T-cell (primary cell): Measurements from ENCODE around the gene PRDM11. TPM values are rescaled to one million over a fixed set of nuclear protein-coding genes. Genes with fewer than 3 reads are reported as not detected.

Source experiments
- ATAC-seq, 4 experiments: fragments of 200-7000 bp in 3 of 4; fragments of 150-1000 bp in 1 of 4; cut with Tn5 transposase; replicated peaks in 1 of 4; 1 replicate in 3 of 4; 2 replicates in 1 of 4; pipeline ENCODE4 v1.10.0; 2021; ENCODE audit warnings: moderate library complexity in 3 of 4, mild to moderate bottlenecking in 2 of 4, moderate number of reproducible peaks in 1 of 4
- CTCF ChIA-PET, 2 donors: fragments of 300-600 bp; sonication (Branson Sonifier 250); formaldehyde crosslinking; loops; one replicate each; lab custom pipeline; 2022; ENCODE audit warnings: antibody characterized with exemption in 2 of 2; lab: Charles Lee
- POLR2A ChIA-PET, 2 donors: fragments of 300-600 bp; sonication (Branson Sonifier 250); formaldehyde crosslinking; loops; one replicate each; lab custom pipeline; 2022; ENCODE audit warnings: antibody characterized with exemption in 2 of 2; lab: Charles Lee
- DNase-seq, 35 experiments: peaks; one replicate each; pipeline versions ENCODE4 v3.0.0 to v3.0.0-alpha.2; 2013 to 2023
- H3K27ac ChIP-seq: one replicate; pipeline ENCODE4 v1.5.1; 2013; ENCODE audit warnings: low read length
- H3K27me3 ChIP-seq, 2 experiments: replicated peaks in 1 of 2; 1 replicate in 1 of 2; 2 replicates in 1 of 2; pipeline versions ENCODE4 v1.6.1 to v1.7.0; 2013; ENCODE audit warnings: low read length in 1 of 2, mixed read lengths in 1 of 2; ENCODE audit not compliant: control insufficient read depth in 2 of 2, insufficient read depth in 2 of 2; ENCODE audit errors: extremely low read depth in 1 of 2
- H3K36me3 ChIP-seq, 2 donors: 1 replicate in 1 of 2; 2 replicates in 1 of 2; pipeline versions ENCODE4 v1.6.1 to v1.7.0; 2013; ENCODE audit warnings: low read length in 1 of 2; ENCODE audit not compliant: control insufficient read depth in 2 of 2, insufficient read depth in 1 of 2; ENCODE audit errors: extremely low read depth in 1 of 2
- H3K4me1 ChIP-seq, 2 experiments: 1 replicate in 1 of 2; 2 replicates in 1 of 2; pipeline versions ENCODE4 v1.6.1 to v1.7.0; 2013; ENCODE audit warnings: low read length in 2 of 2, mixed read lengths in 1 of 2; ENCODE audit not compliant: insufficient read depth in 2 of 2, control insufficient read depth in 1 of 2; ENCODE audit errors: extremely low read depth in 1 of 2
- H3K4me3 ChIP-seq, 2 donors: 1 replicate in 1 of 2; 2 replicates in 1 of 2; pipeline versions ENCODE4 v1.5.1 to v1.7.0; 2013; ENCODE audit warnings: mild to moderate bottlenecking in 2 of 2, low read length in 1 of 2, moderate library complexity in 1 of 2; ENCODE audit not compliant: control insufficient read depth in 1 of 2; ENCODE audit errors: extremely low read depth in 1 of 2
- H3K9me3 ChIP-seq: 2 replicates; pipeline ENCODE4 v1.7.0; 2013
- H3K27ac Mint-ChIP-seq, 2 donors: one replicate each; pipeline ENCODE4 v1.8.0; 2020 to 2021; ENCODE audit warnings: mild to moderate bottlenecking in 2 of 2, mixed read lengths in 2 of 2
- H3K27me3 Mint-ChIP-seq, 2 donors: one replicate each; pipeline ENCODE4 v1.8.0; 2021 to 2022; ENCODE audit warnings: mixed read lengths in 2 of 2
- H3K36me3 Mint-ChIP-seq: one replicate; pipeline ENCODE4 v1.8.0; 2021; ENCODE audit warnings: mixed read lengths
- H3K4me1 Mint-ChIP-seq, 3 donors: one replicate each; pipeline ENCODE4 v1.8.0; 2020 to 2022; ENCODE audit warnings: mixed read lengths in 3 of 3, mild to moderate bottlenecking in 1 of 3
- H3K4me3 Mint-ChIP-seq, 3 donors: one replicate each; pipeline ENCODE4 v1.8.0; 2020 to 2022; ENCODE audit warnings: mild to moderate bottlenecking in 3 of 3, mixed read lengths in 3 of 3, moderate library complexity in 3 of 3
- H3K9me3 Mint-ChIP-seq, 3 donors: one replicate each; pipeline ENCODE4 v1.8.0; 2020 to 2022; ENCODE audit warnings: mixed read lengths in 3 of 3
- WGBS: methylation state at CpG from one replicate; pipeline ENCODE4 v1.1.5; 2013; ENCODE audit warnings: missing lambda C conversion rate; ENCODE audit not compliant: insufficient coverage; 5-methylcytosine and 5-hydroxymethylcytosine counted together
- total RNA-seq, 35 experiments: library from RNA in 6 of 35; stranded (reverse) in 6 of 35; fragments of 120-200 nt in 1 of 35; gene quantifications; one replicate each; pipeline versions ENCODE4 v1.2.1 to v1.2.4 and lab custom pipeline; 2013 to 2026

PRDM11 gene
- total RNA-seq, 5 donors from 2014 or later (not counting 1 experiment from before 2014, with no cell fraction given) = 8.7 to 12.5 (median 10.6) TPM

GRCh38 chr11:45149483-45150056, 3.1 kb downstream of the PRDM11 start:
- Mint-ChIP-seq H3K9me3 (no peaks in the 10 kb centered on the region), H3K27ac (no peak overlapping the region), H3K27me3 (peaks cover 1% of the 10 kb centered on the region in 2 donors), H3K36me3 (no peaks in the 10 kb centered on the region), H3K4me3 (peak overlapping the region in 1 of 3 donors; percentile 89), H3K4me1 (peaks cover 38 to 66% (median 42%) of the 10 kb centered on the region in 3 donors)
- WGBS = 84% methylated on average over 6 of the region's 8 CpGs
- POLR2A ChIA-PET = interaction anchor here in 1 of 2 donors (0.6 kb wide), 1 partner anchor 336 kb away, joined by 3 read pairs; no protein-coding TSS in a partner anchor
- no peak for ATAC-seq
- Histone ChIP-seq H3K4me3 (no peak overlapping the region), H3K27me3 (peaks cover 0 to 13% of the 10 kb centered on the region in 2 experiments), H3K36me3 (peaks cover 0 to 3% of the 10 kb centered on the region in 2 donors), H3K27ac (no peak overlapping the region), H3K9me3 (no peaks in the 10 kb centered on the region), H3K4me1 (peaks cover 9 to 23% of the 10 kb centered on the region in 2 experiments)
- peak in 1 of 35 experiments; percentile 7 for DNase-seq
- CTCF ChIA-PET = interaction anchor here in 1 of 2 donors (1.7 kb wide), 1 partner anchor 46 kb away, joined by 4 read pairs; no protein-coding TSS in a partner anchor

- DNase-seq (no peak), ATAC-seq (no peak)
- 100% methylated on average over 2 of the region's 2 CpGs for WGBS
- Mint-ChIP-seq H3K4me3 (no peak overlapping the region), H3K27me3 (peaks cover 0 to 1% of the 10 kb centered on the region in 2 donors), H3K36me3 (no peaks in the 10 kb centered on the region), H3K4me1 (peaks cover 40 to 70% (median 42%) of the 10 kb centered on the region in 3 donors), H3K27ac (no peak overlapping the region), H3K9me3 (no peaks in the 10 kb centered on the region)
- ChIA-PET CTCF (interaction anchor here in 1 of 2 donors (1.7 kb wide), 1 partner anchor 46 kb away, joined by 4 read pairs; no protein-coding TSS in a partner anchor), POLR2A (no interaction called here)
- H3K27me3 ChIP-seq = peaks cover 0 to 8% of the 10 kb centered on the region in 2 experiments
- no peaks in the 10 kb centered on the region for H3K9me3 ChIP-seq
- H3K27ac ChIP-seq = no peak overlapping the region
- H3K36me3 ChIP-seq = peaks cover 0 to 3% of the 10 kb centered on the region in 2 donors
- peaks cover 9 to 22% of the 10 kb centered on the region in 2 experiments for H3K4me1 ChIP-seq
- H3K4me3 ChIP-seq = no peak overlapping the region
Observed at GRCh38 chr11:45150301-45150700, 3.9 kb downstream of the PRDM11 start.

- H3K36me3 ChIP-seq = peaks cover 0 to 3% of the 10 kb centered on the region in 2 donors
- H3K27me3 Mint-ChIP-seq = peaks cover 0 to under 1% of the 10 kb centered on the region in 2 donors
- H3K4me1 ChIP-seq = peaks cover 7 to 16% of the 10 kb centered on the region in 2 experiments
- no peaks in the 10 kb centered on the region for H3K36me3 Mint-ChIP-seq
- no peaks in the 10 kb centered on the region for H3K9me3 Mint-ChIP-seq
- no peaks in the 10 kb centered on the region for H3K9me3 ChIP-seq
- peaks cover 35 to 63% (median 37%) of the 10 kb centered on the region in 3 donors for H3K4me1 Mint-ChIP-seq
- ATAC-seq (no peak), DNase-seq (peak in 1 of 35 experiments; percentile 3)
- ChIA-PET POLR2A (no interaction called here), CTCF (interaction anchor here in 1 of 2 donors (1.7 kb wide), 1 partner anchor 47 kb away, joined by 4 read pairs; no protein-coding TSS in a partner anchor)
- peaks cover 0 to 2% of the 10 kb centered on the region in 2 experiments for H3K27me3 ChIP-seq
- WGBS = 100% methylated on average over 4 of the region's 4 CpGs
- H3K27ac ChIP-seq = no peak overlapping the region
- H3K27ac Mint-ChIP-seq = no peak overlapping the region
- H3K4me3 Mint-ChIP-seq = no peak overlapping the region
- H3K4me3 ChIP-seq = no peak overlapping the region
Observed at GRCh38 chr11:45150943-45151342, 4.5 kb downstream of the PRDM11 start.

- Mint-ChIP-seq H3K27ac (no peak overlapping the region), H3K4me1 (peaks cover 33 to 62% (median 35%) of the 10 kb centered on the region in 3 donors), H3K9me3 (no peaks in the 10 kb centered on the region), H3K27me3 (no peaks in the 10 kb centered on the region), H3K36me3 (peaks cover under 1% of the 10 kb centered on the region), H3K4me3 (no peak overlapping the region)
- no peak overlapping the region for H3K27ac ChIP-seq
- ChIA-PET CTCF (interaction anchor here in 1 of 2 donors (1.7 kb wide), 1 partner anchor 48 kb away, joined by 4 read pairs; no protein-coding TSS in a partner anchor), POLR2A (no interaction called here)
- no peaks in the 10 kb centered on the region for H3K27me3 ChIP-seq
- DNase-seq (peak in 1 of 35 experiments; percentile 10), ATAC-seq (no peak)
- no peak overlapping the region for H3K4me3 ChIP-seq
- H3K9me3 ChIP-seq = no peaks in the 10 kb centered on the region
- peaks cover 0 to 3% of the 10 kb centered on the region in 2 donors for H3K36me3 ChIP-seq
- 89% methylated on average over 4 of the region's 6 CpGs for WGBS
- peaks cover 5 to 12% of the 10 kb centered on the region in 2 experiments for H3K4me1 ChIP-seq
Observed at GRCh38 chr11:45151362-45151982, 5.0 kb downstream of the PRDM11 start.

GRCh38 chr11:45152740-45153595, 6.5 kb downstream of the PRDM11 start:
- no peak overlapping the region for H3K4me3 Mint-ChIP-seq
- peaks cover 37 to 65% (median 39%) of the 10 kb centered on the region in 3 donors for H3K4me1 Mint-ChIP-seq
- H3K36me3 Mint-ChIP-seq = peaks cover 6% of the 10 kb centered on the region
- Histone ChIP-seq H3K36me3 (peaks cover 0 to 3% of the 10 kb centered on the region in 2 donors), H3K4me3 (no peak overlapping the region), H3K27me3 (no peaks in the 10 kb centered on the region), H3K4me1 (peaks cover under 1 to 5% of the 10 kb centered on the region in 2 experiments), H3K27ac (no peak overlapping the region), H3K9me3 (no peaks in the 10 kb centered on the region)
- no peaks in the 10 kb centered on the region for H3K27me3 Mint-ChIP-seq
- CTCF ChIA-PET = no interaction called here
- peak in 1 of 35 experiments; percentile 5 for DNase-seq
- 95% methylated on average over 13 of the region's 14 CpGs for WGBS
- no peaks in the 10 kb centered on the region for H3K9me3 Mint-ChIP-seq
- POLR2A ChIA-PET = no interaction called here
- H3K27ac Mint-ChIP-seq = no peak overlapping the region
- ATAC-seq = no peak

- ATAC-seq (no peak), DNase-seq (no peak)
- ChIA-PET POLR2A (no interaction called here), CTCF (no interaction called here)
- Mint-ChIP-seq H3K4me3 (no peak overlapping the region), H3K27ac (no peak overlapping the region), H3K27me3 (no peaks in the 10 kb centered on the region), H3K36me3 (peaks cover 6% of the 10 kb centered on the region), H3K4me1 (peaks cover 26 to 53% (median 26%) of the 10 kb centered on the region in 3 donors), H3K9me3 (no peaks in the 10 kb centered on the region)
- 100% methylated on average over 2 of the region's 6 CpGs for WGBS
- Histone ChIP-seq H3K27ac (no peak overlapping the region), H3K27me3 (no peaks in the 10 kb centered on the region), H3K4me1 (peaks cover 0 to 3% of the 10 kb centered on the region in 2 experiments), H3K4me3 (no peak overlapping the region), H3K9me3 (no peaks in the 10 kb centered on the region), H3K36me3 (peaks cover 0 to 3% of the 10 kb centered on the region in 2 donors)
Observed at GRCh38 chr11:45154276-45154675, 7.8 kb downstream of the PRDM11 start.
